GM18507 (cell line): ENCODE measurements around the gene DBH.

Experiments
- DNase-seq: peaks from one replicate; pipeline ENCODE4 v3.0.0; 2011; ENCODE audit warnings: low read depth; ENCODE audit not compliant: insufficient read length; ENCODE audit errors: extremely low spot score
- FAIRE-seq: peaks from 2 replicates; lab custom pipeline; 2011; peaks lifted over from hg19 to GRCh38; lab: Jason Lieb, UNC

Gene DBH

DNA sequence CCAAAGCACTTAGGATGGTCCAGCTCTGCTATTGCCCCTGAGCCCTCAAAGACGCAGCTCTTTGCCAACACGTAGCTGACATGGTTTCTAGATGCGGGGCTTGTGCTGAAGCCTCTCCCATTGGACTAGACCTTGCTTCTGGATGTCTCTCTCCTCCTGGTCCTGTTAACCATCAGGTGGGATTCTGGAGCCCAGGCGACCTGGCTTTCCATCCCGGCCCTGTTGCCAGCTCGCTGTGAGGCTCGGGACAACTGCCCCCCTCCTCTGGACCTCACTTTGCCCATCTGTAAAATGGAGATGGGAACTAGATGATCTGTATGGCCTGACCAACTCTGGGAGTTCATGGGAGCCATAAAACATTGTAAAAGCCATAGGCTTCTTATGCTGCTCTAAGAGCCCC is 4.0 kb downstream of the DBH start:
- FAIRE-seq (no peak), DNase-seq (no peak)

DNA sequence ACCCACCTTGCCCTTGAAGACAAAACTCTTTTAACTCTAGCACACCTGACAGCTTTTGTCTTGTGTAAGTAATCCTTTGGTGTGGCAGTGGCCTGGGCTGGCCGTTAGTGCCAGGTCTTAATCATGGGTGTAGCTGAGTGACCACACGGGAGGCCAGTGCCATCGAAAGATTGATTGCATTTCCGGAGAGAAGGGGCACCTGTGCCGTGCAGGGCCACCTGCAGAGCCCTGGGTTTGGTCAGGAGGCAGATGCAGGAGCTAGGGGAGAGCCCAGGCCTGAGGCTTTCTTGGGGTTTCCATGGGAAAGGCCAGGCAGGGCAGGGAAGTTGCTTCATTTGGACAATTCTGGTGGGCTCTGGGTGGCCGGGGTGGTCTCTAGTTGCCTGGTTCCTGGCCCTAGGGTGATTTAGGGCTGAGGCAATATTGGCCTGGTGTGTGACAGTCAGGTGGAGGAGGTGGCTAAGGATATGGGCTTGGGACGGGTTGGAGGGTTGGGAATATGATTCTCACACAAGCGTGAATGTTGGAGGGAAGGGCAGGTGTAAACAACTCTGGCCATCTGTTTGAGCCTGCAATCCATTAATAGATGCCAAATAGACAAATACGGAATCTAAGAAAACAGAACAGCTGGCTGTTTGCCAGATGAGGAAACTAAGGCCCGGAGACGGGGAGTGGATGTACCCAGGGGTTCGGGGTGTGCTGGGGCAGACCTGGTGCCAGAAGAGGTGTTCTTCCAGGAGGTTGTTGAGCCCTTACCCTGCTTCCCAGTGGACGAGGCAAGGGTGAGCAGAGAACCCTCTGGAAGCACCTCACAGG is 4.6 kb downstream of the DBH start:
- FAIRE-seq: no peak
- DNase-seq: no peak

DNA sequence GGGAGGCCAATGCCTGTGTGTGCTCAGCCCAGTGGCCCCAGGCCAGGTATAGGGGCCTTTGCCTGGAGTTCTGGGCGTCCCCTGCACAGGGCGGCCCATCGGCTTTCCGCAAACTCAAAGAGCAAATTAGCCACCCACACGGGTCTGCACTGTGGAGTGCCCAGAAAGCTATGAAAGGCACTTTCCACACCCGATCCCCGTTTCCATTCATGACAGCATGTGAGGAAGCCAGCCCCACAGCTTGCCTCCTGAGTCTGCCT is 5.2 kb downstream of the DBH start:
- DNase-seq (no peak), FAIRE-seq (no peak)

DNA sequence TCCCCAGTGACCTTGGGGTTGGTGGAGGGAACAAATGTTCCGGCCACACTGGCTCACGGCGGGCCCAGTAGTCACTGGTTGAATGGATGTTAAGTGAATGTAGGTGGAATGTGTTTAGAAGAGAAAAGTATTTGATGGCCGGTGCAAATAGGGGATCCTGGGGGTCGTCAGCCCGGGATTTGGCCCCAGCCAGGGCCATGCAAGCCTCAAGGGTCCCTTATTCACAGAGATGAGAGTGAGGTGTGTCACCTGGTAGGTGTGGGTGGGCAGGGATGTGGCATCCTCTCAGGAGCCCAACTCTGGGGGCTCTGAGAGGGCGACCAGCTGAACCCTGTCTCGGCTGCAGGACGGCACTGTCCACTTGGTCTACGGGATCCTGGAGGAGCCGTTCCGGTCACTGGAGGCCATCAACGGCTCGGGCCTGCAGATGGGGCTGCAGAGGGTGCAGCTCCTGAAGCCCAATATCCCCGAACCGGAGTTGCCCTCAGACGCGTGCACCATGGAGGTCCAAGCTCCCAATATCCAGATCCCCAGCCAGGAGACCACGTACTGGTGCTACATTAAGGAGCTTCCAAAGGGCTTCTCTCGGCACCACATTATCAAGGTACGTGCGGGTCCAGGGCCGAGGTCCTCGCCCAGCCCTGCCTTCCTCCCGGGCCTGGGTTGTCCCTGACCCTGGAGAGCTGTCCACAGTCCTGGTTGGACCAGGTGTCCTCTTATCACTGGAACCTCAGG is 5.9 kb downstream of the DBH start:
- FAIRE-seq: no peak
- no peak for DNase-seq

- no peak for FAIRE-seq
Observed at GRCh38 chr9:133642708-133643361, 6.7 kb downstream of the DBH start.

GRCh38 chr9:133643362-133643755 is 7.2 kb downstream of the DBH start:
- DNase-seq: no peak
- FAIRE-seq: no peak

More at GRCh38 chr9:133642708-133643361, 6.7 kb downstream of the DBH start:
- DNase-seq: no peak

DNA sequence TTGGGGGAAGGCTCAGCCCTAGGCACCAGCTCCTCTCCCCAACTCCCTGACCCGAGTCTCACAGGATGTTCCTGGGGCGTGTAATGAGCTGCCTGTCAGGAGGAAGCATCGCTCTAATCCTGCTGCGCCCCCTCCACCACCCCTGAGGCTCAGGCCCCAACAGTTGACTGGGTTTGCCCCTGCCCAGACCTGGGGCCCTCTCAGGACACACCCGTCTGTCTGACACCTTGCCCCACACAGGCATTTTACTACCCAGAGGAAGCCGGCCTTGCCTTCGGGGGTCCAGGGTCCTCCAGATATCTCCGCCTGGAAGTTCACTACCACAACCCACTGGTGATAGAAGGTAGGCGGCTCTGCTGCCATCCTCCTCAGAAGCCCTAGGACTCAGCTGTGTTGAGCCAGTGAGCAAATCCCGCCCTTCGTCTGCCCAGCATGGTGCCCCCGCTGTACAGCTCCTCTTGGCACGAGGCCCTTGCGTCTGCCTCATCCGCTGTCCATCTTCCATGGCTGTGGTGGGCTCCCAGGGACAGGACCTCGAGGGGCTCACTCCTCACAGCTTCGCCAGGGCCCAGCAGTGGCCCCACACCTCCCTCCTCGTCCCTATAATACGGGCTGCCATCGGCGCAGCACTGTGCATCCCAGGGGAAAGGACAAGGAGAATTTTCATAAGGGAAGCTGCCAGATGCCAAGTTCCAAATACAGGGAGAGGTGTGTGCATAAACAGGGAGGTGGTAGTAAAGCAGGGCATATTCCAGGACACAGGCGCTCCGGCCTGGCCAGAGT is 8.0 kb downstream of the DBH start:
- FAIRE-seq: no peak

DNA sequence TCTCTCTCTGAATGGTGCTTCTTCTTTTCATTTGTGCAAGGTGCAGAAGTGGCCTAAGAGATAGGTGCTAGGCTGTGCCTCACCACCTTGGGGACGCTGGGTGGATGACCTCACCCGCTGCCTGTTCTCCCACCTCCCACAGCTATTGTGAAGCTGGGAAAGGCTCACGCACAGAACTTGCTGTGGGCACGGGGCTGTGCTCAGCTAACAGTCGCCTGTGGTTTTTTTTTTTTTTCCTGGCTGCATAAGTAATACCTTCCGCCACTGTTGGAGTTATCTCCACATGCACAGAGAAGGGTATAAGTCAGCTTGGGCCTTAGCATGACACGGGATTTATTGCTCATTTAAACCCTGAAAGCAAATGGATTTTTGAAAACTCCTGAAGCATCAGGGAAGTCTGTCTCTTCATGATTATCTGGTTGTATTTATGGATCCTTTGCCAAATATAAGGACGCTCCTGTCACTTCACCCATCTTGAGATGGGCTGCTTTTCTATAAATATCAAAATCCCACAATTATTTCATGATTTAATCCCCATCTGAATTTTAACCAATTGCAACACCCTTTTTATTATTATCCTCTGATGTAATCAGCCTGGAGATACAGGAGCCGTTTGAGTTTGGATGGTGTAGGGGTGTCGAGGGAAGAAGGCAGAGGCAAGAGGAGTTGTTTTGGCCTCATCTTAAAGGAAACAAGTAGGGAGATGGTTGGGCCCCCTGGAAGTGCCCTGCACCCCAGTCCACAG is 9.0 kb downstream of the DBH start:
- FAIRE-seq (no peak), DNase-seq (no peak)

More for the DNA sequence above, 8.0 kb downstream of the DBH start:
- no peak for DNase-seq

- no peak for FAIRE-seq
Observed at GRCh38 chr9:133647148-133647547, 11.0 kb downstream of the DBH start.

GRCh38 chr9:133647765-133648469 is 11.8 kb downstream of the DBH start:
- FAIRE-seq: no peak
- DNase-seq: no peak

More at GRCh38 chr9:133647148-133647547, 11.0 kb downstream of the DBH start:
- no peak for DNase-seq

GRCh38 chr9:133649194-133649593 is 13.0 kb downstream of the DBH start:
- FAIRE-seq: no peak

GRCh38 chr9:133650026-133650425 is 13.9 kb downstream of the DBH start:
- DNase-seq (no peak), FAIRE-seq (no peak)

More at GRCh38 chr9:133649194-133649593, 13.0 kb downstream of the DBH start:
- no peak for DNase-seq

- FAIRE-seq (no peak), DNase-seq (no peak)
Observed at GRCh38 chr9:133653638-133654037, 17.5 kb downstream of the DBH start.

DNA sequence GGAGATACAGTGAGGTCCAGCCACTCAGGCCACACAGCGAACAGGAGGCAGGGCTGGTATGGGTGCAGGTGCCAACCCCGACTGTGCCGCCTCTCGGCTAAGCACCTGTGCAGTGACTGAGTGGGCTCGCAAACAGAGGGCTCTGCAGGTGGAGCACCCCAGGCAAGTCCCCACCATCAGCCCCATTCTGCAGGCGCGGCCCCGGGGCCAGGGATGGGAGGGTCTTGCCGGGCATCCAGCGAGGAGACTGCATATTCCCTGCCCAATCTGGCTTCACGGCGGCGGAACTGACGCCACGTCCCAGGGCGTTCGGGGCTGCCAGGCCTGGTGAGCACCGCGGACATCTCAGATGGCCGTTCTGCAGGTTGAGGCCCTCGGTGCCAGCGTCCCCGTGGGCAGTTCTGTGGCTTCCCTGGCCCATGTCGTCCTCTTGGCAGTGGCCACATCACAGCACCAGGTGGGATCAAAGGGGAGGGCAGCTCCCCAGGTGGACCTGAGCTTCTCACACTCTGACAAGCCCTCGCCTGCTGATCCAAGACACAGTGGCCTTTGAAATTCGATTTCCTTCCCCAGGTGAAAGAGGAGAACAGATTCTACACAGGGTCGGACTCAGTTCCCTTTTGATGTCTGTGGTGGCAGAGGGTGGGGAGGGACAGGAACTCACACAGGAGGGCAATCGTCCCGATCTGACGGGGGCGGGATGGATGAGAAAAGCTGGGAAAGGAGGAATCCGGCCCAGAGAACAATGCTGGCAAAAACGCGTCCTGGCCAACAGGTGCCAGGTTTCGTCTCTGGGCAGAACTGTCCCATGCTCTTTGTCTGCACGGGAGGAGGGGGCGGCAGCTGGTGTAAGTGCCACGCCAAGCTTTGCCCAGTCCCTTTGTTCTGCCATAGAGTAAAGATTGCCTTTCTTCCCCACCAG is 18.8 kb downstream of the DBH start:
- FAIRE-seq: no peak
- no peak for DNase-seq

GRCh38 chr9:133655701-133656100 is 19.5 kb downstream of the DBH start:
- DNase-seq (no peak), FAIRE-seq (no peak)

GRCh38 chr9:133656211-133657119 is 20.3 kb downstream of the DBH start:
- no peak for DNase-seq
- FAIRE-seq: no peak
